ENCODE results near the gene KLHL26.

The KLHL26 gene

GRCh38 chr19:18683958-18684641 is 47.3 kb downstream of the KLHL26 start:
- no peak for DNase-seq (ENCODE audit: low spot score)

GRCh38 chr19:18684642-18684993 is 47.8 kb downstream of the KLHL26 start:
- no peak for DNase-seq (ENCODE audit: low spot score)

GRCh38 chr19:18685597-18686190 is 48.9 kb downstream of the KLHL26 start:
- DNase-seq (ENCODE audit: low spot score), result no peak

- DNase-seq (ENCODE audit: low spot score), result no peak
These were observed 51.1 kb downstream of the KLHL26 start for GRCh38 chr19:18687740-18688465.

- DNase-seq (ENCODE audit: low spot score), result no peak
These were observed 59.2 kb downstream of the KLHL26 start for GRCh38 chr19:18696023-18696422.

- no peak for DNase-seq (ENCODE audit: low spot score)
These were observed 60.9 kb downstream of the KLHL26 start for GRCh38 chr19:18697680-18698079.

- no peak for DNase-seq (ENCODE audit: low spot score)
These were observed 61.7 kb downstream of the KLHL26 start for GRCh38 chr19:18698321-18699167.

GRCh38 chr19:18699403-18700054 is 62.7 kb downstream of the KLHL26 start:
- DNase-seq (ENCODE audit: low spot score), result no peak

- DNase-seq (ENCODE audit: low spot score), result peak; percentile 95
These were observed 63.8 kb downstream of the KLHL26 start for GRCh38 chr19:18700501-18701249.

GRCh38 chr19:18701250-18701608 is 64.4 kb downstream of the KLHL26 start:
- DNase-seq (ENCODE audit: low spot score), result no peak

GRCh38 chr19:18704054-18704453 is 67.2 kb downstream of the KLHL26 start:
- no peak for DNase-seq (ENCODE audit: low spot score)

- no peak for DNase-seq (ENCODE audit: low spot score)
These were observed 68.1 kb downstream of the KLHL26 start for GRCh38 chr19:18704971-18705370.

GRCh38 chr19:18708452-18709231 is 71.8 kb downstream of the KLHL26 start:
- no peak for DNase-seq (ENCODE audit: low spot score)

- no peak for DNase-seq (ENCODE audit: low spot score)
These were observed 72.7 kb downstream of the KLHL26 start for GRCh38 chr19:18709546-18709945.

- no peak for DNase-seq (ENCODE audit: low spot score)
These were observed 73.4 kb downstream of the KLHL26 start for GRCh38 chr19:18710186-18710585.

GRCh38 chr19:18710996-18711751 is 74.3 kb downstream of the KLHL26 start:
- DNase-seq (ENCODE audit: low spot score), result peak; percentile 57

GRCh38 chr19:18711893-18712292 is 75.1 kb downstream of the KLHL26 start:
- DNase-seq (ENCODE audit: low spot score), result no peak

GRCh38 chr19:18712981-18713380 is 76.2 kb downstream of the KLHL26 start:
- no peak for DNase-seq (ENCODE audit: low spot score)

- DNase-seq (ENCODE audit: low spot score), result no peak
These were observed 76.8 kb downstream of the KLHL26 start for GRCh38 chr19:18713550-18714117.

Measured in AG20443 (cell line).